Cortex of kidney (tissue), 1 donor: Measurements from ENCODE around the gene PCNX3.
A peak's percentile ranks its signal among the peaks of the same experiment; 100 is the strongest.

ENCODE experiments used
- DNase-seq: peaks from one replicate; lab custom pipeline; 2025; lab: John Stamatoyannopoulos, UW

PCNX3 gene

DNA sequence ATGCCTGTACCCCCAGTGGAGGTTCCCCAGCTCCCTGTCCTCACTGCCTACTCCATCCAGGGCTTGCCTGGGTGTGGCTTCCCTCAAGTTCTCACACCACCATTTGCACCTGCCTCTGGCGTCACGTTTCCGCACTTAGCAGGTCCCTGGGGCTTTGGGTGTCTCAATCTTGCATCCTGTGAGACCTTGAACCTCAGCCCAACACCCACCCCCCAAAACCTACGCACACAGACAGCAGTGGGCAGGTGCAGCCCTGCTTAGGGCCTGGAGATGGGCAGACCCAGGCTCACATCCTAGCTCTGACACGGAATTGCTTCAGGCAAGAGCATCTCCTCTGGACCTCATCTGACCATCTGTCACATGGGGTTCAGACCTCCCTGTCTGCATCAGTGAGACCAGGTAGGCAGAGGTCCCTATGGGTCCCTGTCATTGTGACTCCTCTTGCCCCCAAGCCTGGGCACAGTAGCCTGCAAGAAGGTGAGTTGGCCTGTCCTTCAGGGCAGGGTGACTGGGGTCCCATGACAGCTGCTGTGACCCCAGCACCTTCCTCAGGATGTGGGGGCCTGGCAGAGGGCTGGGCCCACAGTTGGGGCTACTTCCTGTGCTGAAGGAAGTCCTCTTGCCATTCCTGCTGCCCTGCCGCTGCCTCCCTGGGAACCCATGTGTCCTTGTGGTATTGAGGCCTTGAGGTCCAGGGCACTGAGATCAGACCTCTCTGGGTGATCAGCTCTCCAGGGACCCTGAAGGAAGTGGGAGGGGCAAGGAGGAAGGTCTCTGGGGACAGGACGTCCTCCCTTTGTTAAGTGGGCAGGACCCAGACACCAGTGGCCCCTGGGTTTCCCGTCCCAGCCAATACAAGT, 24.3 kb downstream of the PCNX3 start:
- DNase-seq: no peak

- DNase-seq: no peak
Measured at GRCh38 chr11:65640483-65641296, 25.1 kb downstream of the PCNX3 start.

DNA sequence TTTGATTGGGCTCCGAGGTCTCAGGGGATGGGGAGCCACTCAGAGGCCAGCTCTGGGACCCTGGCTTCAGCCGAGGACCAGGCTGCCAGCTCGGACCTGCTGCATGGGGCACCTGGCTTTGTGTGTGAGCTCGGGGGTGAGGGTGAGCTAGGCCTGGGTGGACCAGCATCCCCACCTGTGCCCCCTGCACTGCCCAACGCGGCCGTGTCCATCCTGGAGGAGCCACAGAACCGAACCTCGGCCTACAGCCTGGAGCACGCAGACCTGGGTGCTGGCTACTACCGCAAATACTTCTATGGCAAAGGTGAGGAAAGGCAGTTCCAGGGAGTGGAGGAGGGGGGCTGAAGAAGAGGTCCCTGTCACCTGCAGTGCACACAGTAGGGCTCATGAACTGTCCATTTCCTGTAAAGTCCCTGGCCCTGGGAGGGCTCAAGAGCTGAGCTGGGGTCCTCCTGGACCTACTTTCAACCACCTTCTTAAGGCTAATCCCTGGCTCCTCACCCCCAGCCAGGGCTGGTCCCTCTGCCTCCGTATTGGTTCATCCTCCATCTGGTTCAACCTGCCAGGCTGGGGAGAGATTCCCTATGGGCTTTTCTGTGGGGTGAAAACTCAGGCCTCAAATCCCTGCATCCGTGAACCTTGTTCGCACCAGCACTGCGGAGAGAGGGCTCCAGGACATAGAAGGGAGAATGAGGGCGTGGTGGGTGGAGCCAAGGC, 25.9 kb downstream of the PCNX3 start:
- DNase-seq: no peak

GRCh38 chr11:65642014-65642671, 26.6 kb downstream of the PCNX3 start:
- no peak for DNase-seq

DNA sequence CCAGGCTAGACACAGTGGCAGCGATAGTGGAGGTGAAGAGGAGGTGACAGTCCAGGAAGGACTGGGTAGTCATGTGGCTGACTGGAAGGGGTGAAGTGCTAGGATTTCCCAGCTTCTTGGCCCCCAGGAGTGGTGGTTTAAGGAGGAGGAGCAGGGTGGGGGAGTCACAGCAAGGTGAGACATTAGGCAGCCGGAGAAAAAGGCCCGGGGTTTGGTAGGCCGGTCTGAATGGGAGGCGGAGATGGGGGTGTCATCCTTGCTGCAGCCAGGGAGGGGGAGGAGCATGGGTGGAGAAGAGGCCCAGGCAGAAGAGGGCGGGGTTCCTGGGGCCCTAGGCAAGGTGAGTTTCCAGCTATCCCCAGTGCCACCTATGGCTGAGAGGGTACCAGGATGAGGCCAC, 28.4 kb downstream of the PCNX3 start:
- DNase-seq: no peak

- DNase-seq: no peak
Measured at GRCh38 chr11:65644837-65645236, 29.3 kb downstream of the PCNX3 start.

- DNase-seq: no peak
Measured at GRCh38 chr11:65645710-65646109, 30.1 kb downstream of the PCNX3 start.

DNA sequence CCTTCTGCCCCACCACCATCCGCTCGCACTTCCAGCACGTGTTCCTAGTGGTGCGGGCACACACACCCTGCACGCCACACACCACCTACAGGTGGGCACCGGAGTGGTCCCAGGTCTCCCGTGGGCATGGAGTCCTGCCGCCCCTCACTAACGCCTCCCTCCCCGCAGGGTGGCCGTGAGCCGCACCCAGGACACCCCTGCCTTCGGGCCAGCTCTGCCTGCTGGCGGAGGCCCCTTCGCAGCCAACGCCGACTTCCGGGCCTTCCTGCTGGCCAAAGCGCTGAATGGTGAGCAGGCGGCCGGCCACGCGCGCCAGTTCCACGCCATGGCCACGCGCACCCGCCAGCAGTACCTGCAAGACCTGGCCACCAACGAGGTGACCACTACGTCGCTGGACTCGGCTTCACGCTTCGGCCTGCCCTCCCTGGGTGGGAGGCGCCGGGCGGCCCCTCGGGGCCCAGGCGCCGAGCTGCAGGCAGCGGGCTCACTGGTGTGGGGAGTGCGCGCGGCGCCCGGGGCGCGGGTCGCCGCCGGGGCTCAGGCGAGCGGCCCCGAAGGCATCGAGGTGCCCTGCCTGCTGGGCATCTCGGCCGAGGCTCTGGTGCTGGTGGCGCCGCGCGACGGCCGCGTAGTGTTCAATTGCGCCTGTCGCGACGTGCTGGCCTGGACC, 30.8 kb downstream of the PCNX3 start:
- no peak for DNase-seq

- DNase-seq: no peak
Measured at GRCh38 chr11:65646958-65647701, 31.6 kb downstream of the PCNX3 start.

GRCh38 chr11:65648997-65649493, 33.5 kb downstream of the PCNX3 start:
- no peak for DNase-seq

GRCh38 chr11:65649656-65650546, 34.3 kb downstream of the PCNX3 start:
- DNase-seq: no peak

DNA sequence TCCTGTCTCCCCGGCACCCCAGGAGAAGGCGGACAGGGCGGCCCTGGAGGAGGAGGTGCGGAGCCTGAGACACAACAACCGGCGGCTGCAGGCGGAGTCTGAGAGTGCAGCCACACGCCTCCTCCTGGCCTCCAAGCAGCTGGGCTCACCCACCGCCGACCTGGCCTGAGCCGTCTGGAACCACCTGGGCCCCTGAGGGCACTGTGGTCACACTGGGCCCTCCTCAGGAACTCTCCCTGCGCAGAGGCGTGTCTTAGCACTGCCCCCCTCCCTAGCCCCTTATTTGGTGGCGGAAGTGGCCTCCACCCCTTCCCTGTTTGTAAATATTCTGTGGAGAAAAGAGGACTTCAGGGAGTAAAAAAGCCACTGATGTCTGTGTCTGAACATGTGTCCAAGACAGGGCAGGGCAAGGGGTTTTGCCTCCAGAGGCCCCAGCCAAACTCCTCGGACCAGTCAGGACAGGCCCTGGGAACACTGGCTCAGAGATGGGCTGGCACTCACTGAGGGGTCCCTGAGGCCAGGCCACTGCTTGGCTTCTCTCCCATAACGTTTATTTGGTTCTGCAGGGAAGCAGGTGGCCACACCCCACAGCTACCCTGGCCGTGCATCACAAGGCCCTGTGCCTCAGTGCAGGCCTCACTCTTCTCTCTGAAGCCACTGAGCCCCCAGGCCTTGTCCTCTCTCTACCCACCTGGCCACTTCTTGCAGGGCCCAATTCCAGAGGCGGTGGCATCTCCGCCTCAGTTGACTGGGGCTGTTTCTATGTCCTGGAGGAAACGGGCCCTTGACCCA, 35.2 kb downstream of the PCNX3 start:
- DNase-seq: no peak

DNA sequence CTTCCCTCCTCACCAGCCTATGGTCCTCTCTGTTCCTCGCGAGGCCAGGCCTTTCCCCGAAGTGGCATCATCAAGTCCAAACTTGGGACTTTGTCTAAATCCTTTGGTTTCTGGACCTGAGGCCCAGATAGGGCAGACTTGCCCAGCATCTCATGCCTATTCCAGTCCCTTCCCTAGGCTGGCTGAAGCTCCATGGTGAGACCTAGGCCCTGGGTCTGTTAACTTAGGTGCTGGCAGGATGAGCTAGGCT, 35.7 kb downstream of the PCNX3 start:
- no peak for DNase-seq

GRCh38 chr11:65651589-65652510, 36.3 kb downstream of the PCNX3 start:
- DNase-seq: no peak

- DNase-seq: peak; percentile 54
Measured at GRCh38 chr11:65652511-65653228, 37.1 kb downstream of the PCNX3 start.

DNA sequence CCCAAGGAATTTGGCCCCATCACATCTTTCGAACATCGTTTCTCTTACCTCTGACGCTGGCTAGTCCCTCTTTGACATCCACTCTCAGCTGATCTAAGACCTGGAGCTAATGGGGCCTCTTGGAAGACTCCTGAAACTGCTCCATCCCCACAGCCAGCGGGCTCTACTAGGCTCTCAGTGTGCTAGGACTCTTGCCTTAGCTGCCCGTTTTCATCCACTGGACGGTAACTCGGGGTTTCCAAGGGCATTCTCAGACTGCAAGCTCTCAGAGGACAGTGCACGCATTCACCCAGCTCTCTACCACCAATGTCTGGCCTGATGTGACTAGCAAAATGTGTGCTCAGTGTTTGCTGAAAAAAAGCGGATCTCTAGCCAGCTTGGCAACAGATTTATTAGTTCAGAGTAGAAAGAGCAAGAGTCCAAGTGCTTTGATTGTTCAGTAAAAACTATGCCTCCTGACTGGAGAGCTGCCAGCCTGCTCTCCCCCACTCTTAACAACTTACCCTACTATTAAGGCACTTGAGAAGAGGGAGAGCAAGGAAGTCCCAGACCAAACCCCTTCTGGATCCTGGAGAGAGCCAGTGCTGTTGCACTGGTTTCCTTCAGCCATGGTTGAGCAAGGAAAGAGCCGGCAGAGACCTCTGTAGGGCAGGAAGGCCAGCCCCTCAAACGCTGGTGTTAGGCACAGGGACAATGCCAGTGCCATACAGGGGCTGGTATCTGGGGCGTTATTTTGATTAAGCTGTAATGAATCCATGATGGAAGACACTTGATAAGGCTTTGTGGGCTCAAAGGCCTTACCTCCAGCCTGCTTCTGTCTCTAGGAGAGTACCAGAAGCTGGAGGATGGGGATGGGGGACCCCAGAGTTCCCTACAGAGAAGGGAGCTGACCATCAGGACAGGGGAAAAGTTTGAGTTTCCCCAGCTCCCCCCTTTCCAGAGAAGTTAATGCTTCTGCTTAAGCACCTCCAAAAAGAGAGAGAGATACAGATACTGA, 38.0 kb downstream of the PCNX3 start:
- no peak for DNase-seq
